Measurements from ENCODE around the gene MMEL1. TPM values are rescaled to one million over a fixed set of nuclear protein-coding genes. Genes with fewer than 3 reads are reported as not detected.

MMEL1 gene
- total and polyA plus RNA-seq, 2 experiments from 2014 or later, result 0.57 to 0.90 TPM

DNA sequence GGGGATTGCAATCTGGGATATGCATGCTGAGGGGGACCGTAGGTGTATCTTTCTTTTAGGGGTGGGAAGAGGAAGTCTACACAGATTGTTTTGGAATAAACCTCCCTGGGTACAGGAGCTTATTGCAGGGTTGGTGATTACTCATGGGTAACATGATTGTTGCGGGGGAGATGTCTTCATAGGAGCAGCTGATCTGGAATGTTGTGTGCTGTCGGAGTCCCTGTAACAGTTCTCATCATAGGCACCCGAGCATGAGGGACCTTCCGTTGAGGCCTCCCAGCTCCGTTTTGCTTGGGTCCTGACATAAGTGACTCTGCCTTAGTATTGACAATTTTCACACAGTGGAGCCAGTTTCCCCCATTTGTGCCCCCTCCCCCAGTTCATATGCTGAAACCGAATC, 50.4 kb downstream of the MMEL1 start:
- Histone ChIP-seq H3K79me2 (replicated peaks; ENCODE audit: insufficient read depth) (no peaks in the 10 kb centered on the region), H3K36me3 (ENCODE audit: insufficient read depth) (no peaks in the 10 kb centered on the region), H3F3A (replicated peaks; ENCODE audit: low read depth) (no peaks in the 10 kb centered on the region), H3K9me2 (ENCODE audit: insufficient read depth) (no peaks in the 10 kb centered on the region), H3K4me2 (no peak overlapping the region), H3K4me3 (no peak overlapping the region), H2AFZ (no peak overlapping the region), H3K27ac (ENCODE audit: low read depth) (no peak overlapping the region), H3K27me3 (ENCODE audit: insufficient read depth) (no peaks in the 10 kb centered on the region), H3K4me1 (ENCODE audit: insufficient read depth) (peaks cover 13% of the 10 kb centered on the region), H4K20me1 (replicated peaks; ENCODE audit: insufficient read depth) (no peaks in the 10 kb centered on the region)
- Mint-ChIP-seq H3K27ac (no peak overlapping the region), H3K4me3 (no peak overlapping the region), H3K4me1 (peaks cover 24% of the 10 kb centered on the region), H3K27me3 (ENCODE audit: insufficient read depth, low read depth, poor library complexity) (peaks cover 7% of the 10 kb centered on the region), H3K9me3 (no peaks in the 10 kb centered on the region), H3K36me3 (ENCODE audit: low read depth) (no peaks in the 10 kb centered on the region)
- TF ChIP-seq JUNB (IDR thresholded peaks at IDR 0.05; ENCODE audit: unreplicated experiment) (no peak), EZH2 (IDR thresholded peaks at IDR 0.05; ENCODE audit: low read depth, unreplicated experiment) (no peak), CREB1 (CRISPR knock-in tag; IDR thresholded peaks at IDR 0.05; ENCODE audit: low read depth) (no peak), ZNF331 (CRISPR knock-in tag; IDR thresholded peaks at IDR 0.05; ENCODE audit: low read depth) (no peak), STAT1 (IDR thresholded peaks at IDR 0.05; ENCODE audit: unreplicated experiment) (no peak), POLR2AphosphoS5 (IDR thresholded peaks at IDR 0.05; ENCODE audit: low read depth) (no peak), EZH2phosphoT487 (IDR thresholded peaks at IDR 0.05; ENCODE audit: unreplicated experiment) (no peak), NANOG (IDR thresholded peaks at IDR 0.05; ENCODE audit: borderline replicate concordance) (no peak)
- TF ChIP-seq, protein P1, sequence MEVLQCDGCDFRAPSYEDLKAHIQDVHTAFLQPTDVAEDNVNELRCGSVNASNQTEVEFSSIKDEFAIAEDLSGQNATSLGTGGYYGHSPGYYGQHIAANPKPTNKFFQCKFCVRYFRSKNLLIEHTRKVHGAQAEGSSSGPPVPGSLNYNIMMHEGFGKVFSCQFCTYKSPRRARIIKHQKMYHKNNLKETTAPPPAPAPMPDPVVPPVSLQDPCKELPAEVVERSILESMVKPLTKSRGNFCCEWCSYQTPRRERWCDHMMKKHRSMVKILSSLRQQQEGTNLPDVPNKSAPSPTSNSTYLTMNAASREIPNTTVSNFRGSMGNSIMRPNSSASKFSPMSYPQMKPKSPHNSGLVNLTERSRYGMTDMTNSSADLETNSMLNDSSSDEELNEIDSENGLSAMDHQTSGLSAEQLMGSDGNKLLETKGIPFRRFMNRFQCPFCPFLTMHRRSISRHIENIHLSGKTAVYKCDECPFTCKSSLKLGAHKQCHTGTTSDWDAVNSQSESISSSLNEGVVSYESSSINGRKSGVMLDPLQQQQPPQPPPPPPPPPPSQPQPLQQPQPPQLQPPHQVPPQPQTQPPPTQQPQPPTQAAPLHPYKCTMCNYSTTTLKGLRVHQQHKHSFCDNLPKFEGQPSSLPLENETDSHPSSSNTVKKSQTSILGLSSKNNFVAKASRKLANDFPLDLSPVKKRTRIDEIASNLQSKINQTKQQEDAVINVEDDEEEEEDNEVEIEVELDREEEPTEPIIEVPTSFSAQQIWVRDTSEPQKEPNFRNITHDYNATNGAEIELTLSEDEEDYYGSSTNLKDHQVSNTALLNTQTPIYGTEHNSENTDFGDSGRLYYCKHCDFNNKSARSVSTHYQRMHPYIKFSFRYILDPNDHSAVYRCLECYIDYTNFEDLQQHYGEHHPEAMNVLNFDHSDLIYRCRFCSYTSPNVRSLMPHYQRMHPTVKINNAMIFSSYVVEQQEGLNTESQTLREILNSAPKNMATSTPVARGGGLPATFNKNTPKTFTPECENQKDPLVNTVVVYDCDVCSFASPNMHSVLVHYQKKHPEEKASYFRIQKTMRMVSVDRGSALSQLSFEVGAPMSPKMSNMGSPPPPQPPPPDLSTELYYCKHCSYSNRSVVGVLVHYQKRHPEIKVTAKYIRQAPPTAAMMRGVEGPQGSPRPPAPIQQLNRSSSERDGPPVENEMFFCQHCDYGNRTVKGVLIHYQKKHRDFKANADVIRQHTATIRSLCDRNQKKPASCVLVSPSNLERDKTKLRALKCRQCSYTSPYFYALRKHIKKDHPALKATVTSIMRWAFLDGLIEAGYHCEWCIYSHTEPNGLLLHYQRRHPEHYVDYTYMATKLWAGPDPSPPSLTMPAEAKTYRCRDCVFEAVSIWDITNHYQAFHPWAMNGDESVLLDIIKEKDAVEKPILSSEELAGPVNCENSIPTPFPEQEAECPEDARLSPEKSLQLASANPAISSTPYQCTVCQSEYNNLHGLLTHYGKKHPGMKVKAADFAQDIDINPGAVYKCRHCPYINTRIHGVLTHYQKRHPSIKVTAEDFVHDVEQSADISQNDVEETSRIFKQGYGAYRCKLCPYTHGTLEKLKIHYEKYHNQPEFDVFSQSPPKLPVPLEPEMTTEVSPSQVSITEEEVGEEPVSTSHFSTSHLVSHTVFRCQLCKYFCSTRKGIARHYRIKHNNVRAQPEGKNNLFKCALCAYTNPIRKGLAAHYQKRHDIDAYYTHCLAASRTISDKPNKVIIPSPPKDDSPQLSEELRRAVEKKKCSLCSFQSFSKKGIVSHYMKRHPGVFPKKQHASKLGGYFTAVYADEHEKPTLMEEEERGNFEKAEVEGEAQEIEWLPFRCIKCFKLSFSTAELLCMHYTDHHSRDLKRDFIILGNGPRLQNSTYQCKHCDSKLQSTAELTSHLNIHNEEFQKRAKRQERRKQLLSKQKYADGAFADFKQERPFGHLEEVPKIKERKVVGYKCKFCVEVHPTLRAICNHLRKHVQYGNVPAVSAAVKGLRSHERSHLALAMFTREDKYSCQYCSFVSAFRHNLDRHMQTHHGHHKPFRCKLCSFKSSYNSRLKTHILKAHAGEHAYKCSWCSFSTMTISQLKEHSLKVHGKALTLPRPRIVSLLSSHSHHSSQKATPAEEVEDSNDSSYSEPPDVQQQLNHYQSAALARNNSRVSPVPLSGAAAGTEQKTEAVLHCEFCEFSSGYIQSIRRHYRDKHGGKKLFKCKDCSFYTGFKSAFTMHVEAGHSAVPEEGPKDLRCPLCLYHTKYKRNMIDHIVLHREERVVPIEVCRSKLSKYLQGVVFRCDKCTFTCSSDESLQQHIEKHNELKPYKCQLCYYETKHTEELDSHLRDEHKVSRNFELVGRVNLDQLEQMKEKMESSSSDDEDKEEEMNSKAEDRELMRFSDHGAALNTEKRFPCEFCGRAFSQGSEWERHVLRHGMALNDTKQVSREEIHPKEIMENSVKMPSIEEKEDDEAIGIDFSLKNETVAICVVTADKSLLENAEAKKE (CRISPR knock-in tag; IDR thresholded peaks at IDR 0.05), result no peak
- TF ChIP-seq, protein P2, sequence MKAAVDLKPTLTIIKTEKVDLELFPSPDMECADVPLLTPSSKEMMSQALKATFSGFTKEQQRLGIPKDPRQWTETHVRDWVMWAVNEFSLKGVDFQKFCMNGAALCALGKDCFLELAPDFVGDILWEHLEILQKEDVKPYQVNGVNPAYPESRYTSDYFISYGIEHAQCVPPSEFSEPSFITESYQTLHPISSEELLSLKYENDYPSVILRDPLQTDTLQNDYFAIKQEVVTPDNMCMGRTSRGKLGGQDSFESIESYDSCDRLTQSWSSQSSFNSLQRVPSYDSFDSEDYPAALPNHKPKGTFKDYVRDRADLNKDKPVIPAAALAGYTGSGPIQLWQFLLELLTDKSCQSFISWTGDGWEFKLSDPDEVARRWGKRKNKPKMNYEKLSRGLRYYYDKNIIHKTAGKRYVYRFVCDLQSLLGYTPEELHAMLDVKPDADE (IDR thresholded peaks at IDR 0.05), result no peak
- TF ChIP-seq, protein P3, sequence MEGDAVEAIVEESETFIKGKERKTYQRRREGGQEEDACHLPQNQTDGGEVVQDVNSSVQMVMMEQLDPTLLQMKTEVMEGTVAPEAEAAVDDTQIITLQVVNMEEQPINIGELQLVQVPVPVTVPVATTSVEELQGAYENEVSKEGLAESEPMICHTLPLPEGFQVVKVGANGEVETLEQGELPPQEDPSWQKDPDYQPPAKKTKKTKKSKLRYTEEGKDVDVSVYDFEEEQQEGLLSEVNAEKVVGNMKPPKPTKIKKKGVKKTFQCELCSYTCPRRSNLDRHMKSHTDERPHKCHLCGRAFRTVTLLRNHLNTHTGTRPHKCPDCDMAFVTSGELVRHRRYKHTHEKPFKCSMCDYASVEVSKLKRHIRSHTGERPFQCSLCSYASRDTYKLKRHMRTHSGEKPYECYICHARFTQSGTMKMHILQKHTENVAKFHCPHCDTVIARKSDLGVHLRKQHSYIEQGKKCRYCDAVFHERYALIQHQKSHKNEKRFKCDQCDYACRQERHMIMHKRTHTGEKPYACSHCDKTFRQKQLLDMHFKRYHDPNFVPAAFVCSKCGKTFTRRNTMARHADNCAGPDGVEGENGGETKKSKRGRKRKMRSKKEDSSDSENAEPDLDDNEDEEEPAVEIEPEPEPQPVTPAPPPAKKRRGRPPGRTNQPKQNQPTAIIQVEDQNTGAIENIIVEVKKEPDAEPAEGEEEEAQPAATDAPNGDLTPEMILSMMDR (conservative IDR thresholded peaks at IDR 0.05; ENCODE audit: low read depth in 2 of 2), result no peak
- no peak for DNase-seq (ENCODE audit: low spot score)
- no peak for ATAC-seq

Data from GM23338 (cell line).